ENCODE results near the gene CLDN14.

CLDN14 gene

GRCh38 chr21:36431252-36431651, 48.7 kb downstream of the CLDN14 start:
- DNase-seq (ENCODE audit: low read depth), result no peak

- no peak for DNase-seq (ENCODE audit: low read depth)
These were observed 49.1 kb downstream of the CLDN14 start for GRCh38 chr21:36430841-36431240.

- DNase-seq (ENCODE audit: low read depth), result peak; percentile 99
These were observed 49.9 kb downstream of the CLDN14 start for GRCh38 chr21:36429947-36430546.

GRCh38 chr21:36428761-36429432, 51.0 kb downstream of the CLDN14 start:
- DNase-seq (ENCODE audit: low read depth), result no peak

GRCh38 chr21:36427502-36427901, 52.4 kb downstream of the CLDN14 start:
- no peak for DNase-seq (ENCODE audit: low read depth)

- DNase-seq (ENCODE audit: low read depth), result peak; percentile 31
These were observed 54.6 kb downstream of the CLDN14 start for GRCh38 chr21:36425286-36425685.

- DNase-seq (ENCODE audit: low read depth), result no peak
These were observed 55.3 kb downstream of the CLDN14 start for GRCh38 chr21:36424592-36424991.

GRCh38 chr21:36423771-36424433, 56.0 kb downstream of the CLDN14 start:
- DNase-seq (ENCODE audit: low read depth), result no peak

GRCh38 chr21:36422279-36423098, 57.4 kb downstream of the CLDN14 start:
- DNase-seq (ENCODE audit: low read depth), result peak; percentile 69

GRCh38 chr21:36420571-36421339, 59.2 kb downstream of the CLDN14 start:
- no peak for DNase-seq (ENCODE audit: low read depth)

GRCh38 chr21:36419996-36420395, 59.9 kb downstream of the CLDN14 start:
- DNase-seq (ENCODE audit: low read depth), result peak; percentile 91

- no peak for DNase-seq (ENCODE audit: low read depth)
These were observed 60.7 kb downstream of the CLDN14 start for GRCh38 chr21:36419241-36419640.

- DNase-seq (ENCODE audit: low read depth), result no peak
These were observed 64.5 kb downstream of the CLDN14 start for GRCh38 chr21:36415375-36415774.

- no peak for DNase-seq (ENCODE audit: low read depth)
These were observed 67.0 kb downstream of the CLDN14 start for GRCh38 chr21:36412916-36413315.

- DNase-seq (ENCODE audit: low read depth), result no peak
These were observed 68.6 kb downstream of the CLDN14 start for GRCh38 chr21:36411301-36411700.

Measured in EH (cell line).